Fibroblast of skin of left biceps (primary cell): Measurements from ENCODE around the gene CUL4A.
"Not testable (repeated sequence)": the region's sequence is repeated elsewhere in the genome, so short reads cannot be mapped to it uniquely, and the experiment has no call there.

Experiments
- DNase-seq, 2 experiments: peaks; one replicate each; pipeline ENCODE4 v3.0.0-alpha.2; 2013; ENCODE audit warnings: low read depth in 2 of 2

CUL4A gene

DNA sequence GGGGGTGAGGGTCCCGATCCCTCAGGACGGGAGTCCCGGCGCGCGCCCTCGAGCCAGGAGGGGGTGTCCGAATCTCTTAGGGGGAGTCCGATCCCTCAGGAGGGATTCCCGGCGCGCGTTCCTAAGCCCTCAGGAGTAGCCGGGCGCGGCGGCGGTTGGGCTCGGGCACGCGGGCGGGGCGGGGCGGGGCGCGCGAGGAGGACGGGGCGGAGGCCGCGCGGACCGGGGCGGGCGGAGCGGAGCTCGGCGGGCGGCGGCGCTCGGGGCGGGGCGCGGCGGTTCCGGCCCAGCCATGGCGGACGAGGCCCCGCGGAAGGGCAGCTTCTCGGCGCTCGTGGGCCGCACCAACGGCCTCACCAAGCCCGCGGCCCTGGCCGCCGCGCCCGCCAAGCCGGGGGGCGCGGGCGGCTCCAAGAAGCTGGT lies at the start of gene CUL4A:
Gene CUL4A, plus strand, starts transcription at position 278 of the 423 bp plus-strand sequence. Its CDS starts 15 bp downstream, at position 293.
- DNase-seq = peak; percentile 43 to 61

GRCh38 chr13:113159701-113160100 lies 49.7 kb upstream of the CUL4A start:
- no peak for DNase-seq

DNA sequence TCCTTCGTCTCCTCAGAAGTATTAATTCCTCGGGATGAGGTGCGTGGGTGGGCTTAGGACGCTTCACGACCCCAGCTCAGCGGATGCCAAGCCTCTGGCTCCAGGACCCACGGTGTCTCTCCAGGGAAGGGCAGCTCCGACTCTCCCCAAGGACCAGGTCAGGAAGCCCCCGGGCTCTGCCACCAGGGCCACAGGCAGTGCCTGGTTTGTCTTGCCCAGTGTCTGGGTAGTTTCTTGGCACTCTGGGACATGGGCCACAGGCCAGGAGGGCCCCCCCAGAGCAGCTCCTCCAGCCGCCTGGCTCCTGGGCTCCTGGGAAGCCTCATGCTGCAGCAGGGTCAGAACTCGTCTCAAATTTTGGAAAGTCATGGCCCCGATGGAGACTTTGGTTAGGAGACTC lies 48.4 kb upstream of the CUL4A start:
- DNase-seq = no peak

DNA sequence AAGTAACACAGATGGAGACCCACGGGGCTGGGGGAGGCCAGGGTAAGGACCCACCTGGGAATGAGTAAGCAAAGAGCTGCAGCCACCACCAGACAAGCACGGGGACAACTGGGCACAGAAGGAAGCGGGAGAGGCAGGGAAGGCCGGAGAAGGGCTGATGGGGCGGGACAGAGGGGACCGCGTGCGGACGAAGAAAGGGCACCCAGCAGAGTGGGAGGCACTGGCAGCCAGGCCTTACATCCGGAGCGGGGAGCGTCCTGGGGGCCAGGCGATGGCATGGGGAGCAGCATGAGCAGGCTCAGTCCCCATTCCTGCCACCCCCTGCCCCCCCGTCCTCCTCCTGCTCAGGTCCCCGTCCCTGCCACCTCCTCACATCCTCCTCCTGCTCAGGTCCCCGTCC lies 48.0 kb upstream of the CUL4A start:
- DNase-seq = no peak

DNA sequence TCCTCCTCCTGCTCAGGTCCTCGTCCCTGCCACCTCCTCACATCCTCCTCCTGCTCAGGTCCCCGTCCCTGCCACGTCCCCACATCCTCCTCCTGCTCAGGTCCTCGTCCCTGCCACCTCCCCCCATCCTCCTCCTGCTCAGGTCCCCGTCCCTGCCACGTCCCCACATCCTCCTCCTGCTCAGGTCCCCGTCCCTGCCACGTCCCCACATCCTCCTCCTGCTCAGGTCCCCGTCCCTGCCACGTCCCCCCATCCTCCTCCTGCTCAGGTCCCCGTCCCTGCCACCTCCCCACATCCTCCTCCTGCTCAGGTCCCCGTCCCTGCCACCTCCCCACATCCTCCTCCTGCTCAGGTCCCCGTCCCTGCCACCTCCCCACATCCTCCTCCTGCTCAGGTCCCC lies 47.4 kb upstream of the CUL4A start:
- not testable (repeated sequence) for DNase-seq

DNA sequence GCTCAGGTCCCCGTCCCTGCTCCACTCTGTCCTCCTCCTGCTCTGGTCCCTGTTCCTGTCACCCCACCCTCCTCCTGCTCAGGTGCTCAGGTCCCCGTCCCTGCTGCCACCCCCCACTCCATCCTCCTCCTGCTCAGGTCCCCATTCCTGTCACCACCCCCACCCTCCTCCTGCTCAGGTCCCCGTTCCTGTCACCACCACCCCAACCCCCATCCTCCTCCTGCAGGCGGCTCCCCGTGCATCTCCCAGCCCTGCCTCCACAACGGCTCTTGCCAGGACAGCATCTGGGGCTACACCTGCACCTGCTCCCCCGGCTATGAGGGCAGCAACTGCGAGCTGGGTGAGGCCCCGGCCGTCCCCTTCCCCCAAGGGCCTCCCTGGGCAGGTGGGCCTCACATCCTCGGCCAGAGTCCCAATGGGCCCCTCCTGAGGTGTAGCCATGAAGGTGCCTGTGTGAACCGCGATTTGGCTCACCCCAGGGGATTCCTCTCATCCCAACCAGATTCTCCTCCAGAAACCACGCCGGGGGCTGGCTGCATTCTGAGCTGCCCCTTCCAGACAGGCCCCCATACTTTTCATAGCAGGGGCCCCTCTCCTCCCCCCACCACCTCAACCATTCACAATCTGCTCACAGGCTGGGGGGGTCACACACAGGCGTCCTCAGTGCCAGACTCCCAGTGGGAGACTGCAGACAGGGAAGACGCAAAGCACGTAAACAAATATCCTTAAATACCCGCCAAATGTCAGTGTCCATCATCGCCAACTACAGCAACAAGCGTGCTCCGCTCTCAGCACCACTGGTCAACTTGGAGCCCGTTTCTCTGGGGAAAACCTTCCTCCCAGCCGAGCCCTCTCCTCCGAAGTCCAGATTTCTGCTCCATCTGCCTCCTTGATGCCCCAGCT lies 46.4 kb upstream of the CUL4A start:
- no peak for DNase-seq

DNA sequence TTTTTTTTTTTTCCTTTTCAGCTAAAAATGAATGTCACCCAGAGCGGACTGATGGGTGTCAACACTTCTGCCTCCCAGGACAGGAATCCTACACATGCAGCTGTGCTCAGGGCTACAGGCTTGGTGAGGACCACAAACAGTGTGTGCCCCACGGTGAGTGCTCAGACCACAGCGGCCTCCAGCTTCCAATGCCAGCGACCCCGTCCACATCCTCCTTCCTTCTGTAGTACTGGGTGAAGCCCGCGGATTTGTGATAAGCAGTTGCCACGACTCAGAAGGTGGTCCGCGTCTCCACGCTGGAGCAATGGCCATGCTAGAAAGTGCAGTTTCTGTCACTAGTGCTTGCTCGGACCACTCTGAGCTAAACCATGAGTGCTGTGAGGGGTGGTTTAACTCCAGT lies 44.9 kb upstream of the CUL4A start:
- no peak for DNase-seq

DNA sequence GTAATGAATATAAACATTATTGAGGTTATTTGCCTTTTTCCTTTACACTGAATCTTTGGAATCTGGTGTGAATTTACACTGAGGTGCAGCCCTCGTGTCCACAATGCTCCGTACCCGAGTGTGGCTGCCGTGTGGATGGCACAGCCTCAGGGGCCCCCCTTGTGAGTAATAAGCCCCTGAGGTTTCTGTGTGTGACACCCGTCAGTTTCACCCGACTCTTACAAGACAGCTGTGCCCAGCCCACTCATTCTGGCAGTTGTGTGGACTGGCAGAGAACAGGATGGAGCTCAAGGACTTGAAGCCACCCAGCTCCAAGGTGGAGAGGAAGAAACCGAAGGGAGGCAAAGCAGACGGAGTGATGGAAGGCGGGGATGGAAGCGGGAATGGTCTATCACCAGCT lies 43.1 kb upstream of the CUL4A start:
- DNase-seq = no peak

DNA sequence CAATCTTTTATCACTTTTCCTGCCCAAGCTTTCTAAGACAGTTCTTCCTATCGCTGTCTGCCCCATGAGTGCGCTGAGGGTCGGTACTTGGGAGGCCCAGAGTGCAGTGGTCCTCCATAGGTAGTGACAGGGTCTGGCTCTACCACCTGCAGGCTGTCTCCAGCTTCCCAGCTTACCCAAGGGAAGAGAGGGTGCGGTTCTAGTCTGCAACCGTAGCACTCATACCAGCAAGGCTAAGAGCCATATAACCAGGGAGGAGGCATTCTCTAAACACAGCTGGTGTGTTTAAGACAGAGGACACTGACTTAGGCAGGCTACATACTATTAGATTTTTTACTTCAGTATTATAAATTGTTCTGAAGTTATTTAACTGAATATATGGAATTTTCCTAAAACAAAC lies 42.7 kb upstream of the CUL4A start:
- DNase-seq = no peak

- DNase-seq = no peak
Observed at GRCh38 chr13:113167155-113167554, 42.3 kb upstream of the CUL4A start.

DNA sequence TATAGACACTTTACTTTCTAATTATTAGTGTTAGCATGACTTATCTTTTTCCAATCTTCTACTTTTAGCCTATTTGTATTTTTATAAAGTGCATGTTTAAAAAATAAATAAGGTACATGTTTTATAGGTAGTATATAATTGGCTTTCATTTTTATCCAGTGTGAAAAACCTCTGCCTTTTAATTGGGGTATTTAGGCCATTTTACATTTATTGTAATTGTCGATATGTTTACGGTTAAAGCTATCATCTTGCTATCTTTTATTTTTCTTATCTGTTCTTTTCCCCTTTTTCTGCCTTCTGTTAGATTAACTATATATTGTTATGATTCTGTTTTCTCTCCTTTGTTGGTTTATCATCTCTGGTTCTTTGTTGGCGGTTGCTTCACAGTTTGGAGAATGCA lies 41.8 kb upstream of the CUL4A start:
- no peak for DNase-seq

DNA sequence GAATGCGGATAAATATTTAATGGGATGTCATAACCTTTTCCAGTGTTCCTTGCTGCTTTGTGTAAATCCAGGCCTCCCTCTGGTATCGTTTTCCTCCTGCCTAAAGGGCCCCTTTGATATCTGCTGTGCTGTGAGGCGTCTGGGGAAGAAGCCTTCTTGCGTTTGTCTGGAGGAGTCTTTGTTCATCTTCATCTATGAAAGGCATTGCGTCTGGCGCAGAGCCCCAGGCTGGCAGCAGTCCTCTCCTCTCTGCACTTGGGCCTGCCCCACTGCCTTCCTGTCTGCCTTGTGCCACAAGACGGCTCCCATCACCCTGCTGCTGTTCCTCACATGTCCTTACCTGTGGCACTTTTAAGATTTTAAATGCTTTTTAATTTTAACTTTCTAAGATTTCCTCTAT lies 41.2 kb upstream of the CUL4A start:
- no peak for DNase-seq

DNA sequence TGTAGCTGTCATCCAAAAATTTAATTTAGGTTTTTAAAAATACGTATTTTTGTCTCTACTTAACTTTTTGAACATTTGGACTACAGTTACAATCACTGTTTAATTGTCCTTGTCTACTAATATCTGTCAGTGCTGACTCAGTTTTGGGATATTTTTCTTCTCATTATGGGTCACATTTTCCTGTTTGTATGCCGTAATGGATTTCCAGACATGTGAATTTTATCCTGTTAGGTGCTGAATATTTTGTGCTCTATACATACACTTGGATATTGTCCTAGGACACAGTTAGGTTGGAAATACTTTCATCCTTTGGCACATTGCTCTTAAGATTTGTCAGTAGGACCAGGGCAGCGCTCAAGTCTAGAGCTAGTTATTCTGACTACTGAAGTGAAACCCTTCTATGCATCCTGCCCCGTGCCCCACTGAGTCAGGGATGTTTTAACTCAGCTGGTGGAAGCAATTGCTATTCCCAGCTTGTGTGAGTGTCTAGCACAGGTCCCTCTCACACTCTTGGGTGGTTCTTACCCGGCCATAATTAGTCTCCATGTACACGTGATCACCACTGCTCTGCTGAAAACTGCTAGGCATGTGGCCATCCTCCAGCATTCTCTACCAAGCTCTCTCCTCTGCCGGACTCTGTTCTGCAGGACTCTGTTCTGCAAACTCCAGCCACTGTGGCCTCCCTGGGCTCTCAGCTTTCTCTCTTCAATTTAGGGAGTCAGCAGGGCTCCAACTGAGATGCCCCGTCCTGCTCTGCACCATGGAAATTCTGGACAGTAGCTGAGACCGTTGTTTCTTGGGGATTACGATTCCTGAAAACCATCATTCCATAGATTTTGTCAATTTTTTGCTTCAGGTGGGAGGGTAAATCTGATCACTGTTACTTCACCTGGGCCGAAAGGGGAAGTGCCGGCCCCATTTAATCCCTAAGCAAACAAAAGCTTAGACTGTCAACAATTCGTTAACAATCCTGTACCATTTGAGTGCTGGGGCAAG lies 39.8 kb upstream of the CUL4A start:
- DNase-seq = no peak

- no peak for DNase-seq
Observed at GRCh38 chr13:113170511-113170910, 38.9 kb upstream of the CUL4A start.

DNA sequence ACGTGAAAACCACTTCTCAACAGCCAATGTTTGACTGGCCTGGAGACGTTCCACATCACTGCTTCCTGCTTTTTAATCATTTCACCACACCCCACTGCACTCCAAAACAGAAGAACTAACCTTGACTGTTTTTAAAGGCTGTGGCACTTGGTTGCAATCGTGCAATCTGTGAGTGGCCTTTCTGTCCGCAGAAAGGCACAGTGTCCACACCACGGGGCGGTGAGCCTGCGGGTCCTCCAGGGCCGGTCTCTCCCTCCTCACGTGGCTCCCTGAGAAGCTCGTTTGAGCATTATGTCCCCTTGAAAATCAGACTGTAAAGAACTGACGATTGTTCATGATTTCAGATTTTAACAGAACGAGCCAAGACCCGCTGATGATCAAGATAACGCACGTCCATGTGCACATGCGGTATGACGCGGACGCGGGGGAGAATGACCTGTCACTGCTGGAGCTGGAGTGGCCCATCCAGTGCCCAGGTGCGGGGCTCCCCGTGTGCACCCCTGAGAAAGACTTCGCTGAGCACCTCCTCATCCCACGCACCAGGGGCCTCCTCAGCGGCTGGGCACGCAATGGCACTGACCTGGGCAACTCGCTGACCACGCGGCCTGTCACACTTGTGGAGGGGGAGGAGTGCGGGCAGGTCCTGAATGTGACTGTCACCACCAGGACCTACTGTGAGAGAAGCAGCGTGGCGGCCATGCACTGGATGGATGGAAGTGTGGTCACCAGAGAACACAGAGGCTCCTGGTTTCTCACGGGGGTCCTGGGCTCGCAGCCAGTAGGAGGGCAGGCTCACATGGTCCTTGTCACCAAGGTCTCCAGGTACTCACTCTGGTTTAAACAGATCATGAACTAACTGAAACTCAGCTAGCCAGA lies 37.9 kb upstream of the CUL4A start:
- DNase-seq = no peak

DNA sequence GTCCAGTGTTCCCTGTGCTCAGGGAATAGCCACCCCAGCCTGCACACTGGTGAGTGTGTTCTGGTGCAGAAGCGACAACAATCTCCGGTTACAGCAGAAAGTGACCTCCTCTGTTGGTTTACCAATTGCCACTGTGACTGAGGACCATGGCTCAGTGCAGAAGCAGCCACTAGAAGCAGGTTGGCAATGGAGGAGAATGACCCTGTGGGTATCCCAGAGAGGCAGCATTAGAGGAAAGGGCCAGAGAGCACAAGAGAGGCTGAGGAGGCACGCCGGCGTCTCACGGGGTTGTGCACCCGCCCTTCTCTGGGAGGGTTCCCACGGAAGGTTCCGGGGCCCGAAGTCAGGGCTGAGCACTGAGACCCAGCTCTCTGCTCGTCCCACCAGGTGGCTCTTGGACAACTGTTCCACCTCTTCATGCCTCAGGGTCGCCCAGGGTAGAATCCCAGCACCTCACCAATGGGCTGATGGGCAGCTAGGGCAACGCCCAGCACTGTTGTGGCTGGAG lies 36.9 kb upstream of the CUL4A start:
- DNase-seq = no peak

- DNase-seq = no peak
Observed at GRCh38 chr13:113176280-113176679, 33.1 kb upstream of the CUL4A start.

DNA sequence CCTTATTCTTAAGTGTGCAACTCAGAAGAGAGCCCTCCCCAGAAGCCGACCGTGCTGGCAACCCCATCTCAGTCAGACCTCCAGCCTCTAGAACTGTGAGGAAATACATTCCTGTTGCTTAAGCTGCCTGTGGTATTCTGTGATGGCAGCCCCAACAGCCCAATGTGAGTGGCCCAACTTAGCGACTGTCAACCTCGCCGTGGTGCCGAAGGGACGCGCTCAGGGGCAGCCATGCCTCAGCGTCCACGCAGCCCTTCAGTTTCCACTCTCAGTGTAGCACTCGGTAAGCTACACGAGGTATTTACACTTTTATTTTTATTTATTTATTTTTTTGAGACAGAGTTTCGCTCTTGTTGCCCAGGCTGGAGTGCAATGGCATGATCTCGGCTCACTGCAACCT lies 32.6 kb upstream of the CUL4A start:
- no peak for DNase-seq

- DNase-seq = peak; percentile 67 to 73
Observed at GRCh38 chr13:113178070-113178895, 31.1 kb upstream of the CUL4A start.

DNA sequence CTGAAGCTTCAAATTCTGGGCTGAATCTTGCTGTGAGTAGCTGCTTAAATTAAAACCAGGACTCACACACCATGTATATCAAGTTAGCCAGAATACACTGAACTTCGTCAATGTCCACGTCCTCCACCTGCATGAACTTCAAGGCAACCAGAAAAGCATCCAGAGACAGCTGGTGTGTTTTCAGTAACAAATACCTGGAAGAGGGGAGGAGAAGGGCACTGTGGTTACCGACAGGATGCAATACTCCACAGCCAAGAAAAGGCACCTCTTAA lies 30.6 kb upstream of the CUL4A start:
- DNase-seq = no peak
